Tibial nerve (tissue), 4 donors: ENCODE measurements around the gene RNF167.

Experiments used
- EP300 ChIP-seq, 2 donors: sonication (generic); formaldehyde crosslinking; IDR thresholded peaks; one replicate each; pipeline ENCODE4 v1.6.1; 2017; ENCODE audit warnings: antibody characterized with exemption in 2 of 2, mild to moderate bottlenecking in 1 of 2
- POLR2A ChIP-seq, 2 donors: fragments of 450-650 bp; IDR thresholded peaks; one replicate each; pipeline ENCODE4 v1.6.1; 2017; ENCODE audit warnings: antibody characterized with exemption in 2 of 2, mild to moderate bottlenecking in 2 of 2, moderate library complexity in 2 of 2
- TF ChIP-seq, protein P1 (sequence below), 5 experiments: fragments of 200-600 bp in 3 of 5; fragments of 450-650 bp in 2 of 5; sonication (generic) in 3 of 5; IDR thresholded peaks; one replicate each; pipeline ENCODE4 v1.5.1; 2016 to 2019; ENCODE audit warnings: antibody characterized with exemption in 5 of 5, mild to moderate bottlenecking in 3 of 5, moderate library complexity in 2 of 5

DNA sequence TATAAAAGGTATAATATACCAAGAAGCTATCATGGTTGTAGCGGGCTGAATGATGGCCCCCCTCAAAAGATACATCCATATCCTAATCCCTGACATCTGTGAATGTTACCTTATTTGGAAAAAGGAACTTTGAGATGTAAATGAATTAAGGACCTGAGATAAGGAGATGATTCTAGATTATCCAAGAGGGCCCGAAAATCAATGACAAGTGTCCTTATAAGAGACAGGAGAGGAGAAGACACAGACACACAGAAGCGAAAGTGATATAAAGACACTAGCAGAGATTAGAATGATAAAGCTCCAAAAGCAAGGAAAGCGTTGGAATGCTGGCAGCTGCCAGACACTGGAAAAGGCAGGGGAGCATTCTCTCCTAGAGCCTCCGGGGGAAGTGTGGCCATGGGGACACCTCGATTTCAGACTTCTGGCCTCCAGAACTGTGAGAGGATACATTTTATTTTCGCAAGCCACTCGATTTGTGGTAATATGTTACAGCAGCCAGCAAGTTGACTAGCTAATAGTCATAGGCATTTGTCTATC, 20.5 kb upstream of the RNF167 start:
- TF ChIP-seq, protein P1, sequence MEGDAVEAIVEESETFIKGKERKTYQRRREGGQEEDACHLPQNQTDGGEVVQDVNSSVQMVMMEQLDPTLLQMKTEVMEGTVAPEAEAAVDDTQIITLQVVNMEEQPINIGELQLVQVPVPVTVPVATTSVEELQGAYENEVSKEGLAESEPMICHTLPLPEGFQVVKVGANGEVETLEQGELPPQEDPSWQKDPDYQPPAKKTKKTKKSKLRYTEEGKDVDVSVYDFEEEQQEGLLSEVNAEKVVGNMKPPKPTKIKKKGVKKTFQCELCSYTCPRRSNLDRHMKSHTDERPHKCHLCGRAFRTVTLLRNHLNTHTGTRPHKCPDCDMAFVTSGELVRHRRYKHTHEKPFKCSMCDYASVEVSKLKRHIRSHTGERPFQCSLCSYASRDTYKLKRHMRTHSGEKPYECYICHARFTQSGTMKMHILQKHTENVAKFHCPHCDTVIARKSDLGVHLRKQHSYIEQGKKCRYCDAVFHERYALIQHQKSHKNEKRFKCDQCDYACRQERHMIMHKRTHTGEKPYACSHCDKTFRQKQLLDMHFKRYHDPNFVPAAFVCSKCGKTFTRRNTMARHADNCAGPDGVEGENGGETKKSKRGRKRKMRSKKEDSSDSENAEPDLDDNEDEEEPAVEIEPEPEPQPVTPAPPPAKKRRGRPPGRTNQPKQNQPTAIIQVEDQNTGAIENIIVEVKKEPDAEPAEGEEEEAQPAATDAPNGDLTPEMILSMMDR (IDR thresholded peaks at IDR 0.05): no peak
- TF ChIP-seq POLR2A (IDR thresholded peaks at IDR 0.05) (no peak), EP300 (IDR thresholded peaks at IDR 0.05) (no peak)
